HG03442 (cell line): ENCODE results near the gene RBM19.

ENCODE experiments used
- ATAC-seq: cut with Tn5 transposase; IDR thresholded peaks from one replicate; pipeline ENCODE4 v1.9.1; 2021; ENCODE audit warnings: mild to moderate bottlenecking, moderate library complexity; ENCODE audit not compliant: unreplicated experiment

RBM19 gene

DNA sequence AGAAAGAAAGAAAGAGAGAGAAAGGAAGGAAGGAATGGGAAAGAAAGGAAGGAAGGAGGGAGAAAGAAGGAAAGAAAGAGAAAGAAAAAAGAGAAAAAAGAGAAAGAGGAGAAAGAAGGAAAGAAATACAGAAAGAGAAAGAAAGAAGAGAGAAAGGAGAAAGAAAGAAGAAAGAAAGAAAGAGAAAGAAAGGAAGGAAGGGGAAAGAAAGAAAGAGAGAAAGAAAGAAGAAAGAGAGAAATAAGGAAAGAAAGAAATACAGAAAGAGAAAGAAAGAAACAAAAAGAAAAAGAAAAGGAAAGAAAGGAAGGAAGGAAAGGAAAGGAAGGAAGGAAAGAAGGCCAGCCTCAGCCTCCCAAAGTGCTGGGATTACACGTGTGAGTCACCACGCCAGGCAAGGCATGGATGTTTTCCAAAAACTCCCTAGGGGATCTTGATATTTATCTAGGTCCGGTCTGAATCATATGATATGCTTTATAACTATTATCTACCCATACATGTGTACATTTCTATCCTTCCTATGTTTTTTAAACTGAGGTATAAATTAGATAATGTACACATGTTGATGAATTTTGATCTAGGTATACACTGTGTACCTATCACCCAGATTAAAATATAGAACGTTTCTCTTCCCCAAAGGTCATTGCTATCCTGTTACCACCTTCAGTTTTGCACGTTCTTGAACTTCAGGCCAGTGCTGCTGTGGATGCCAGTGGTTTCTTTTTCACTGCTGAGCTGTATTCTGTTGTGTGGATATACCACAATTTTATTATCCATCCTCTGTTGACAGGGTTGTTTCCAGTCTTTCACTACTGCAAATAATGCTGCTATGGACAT, 177.9 kb downstream of the RBM19 start:
- no peak for ATAC-seq

DNA sequence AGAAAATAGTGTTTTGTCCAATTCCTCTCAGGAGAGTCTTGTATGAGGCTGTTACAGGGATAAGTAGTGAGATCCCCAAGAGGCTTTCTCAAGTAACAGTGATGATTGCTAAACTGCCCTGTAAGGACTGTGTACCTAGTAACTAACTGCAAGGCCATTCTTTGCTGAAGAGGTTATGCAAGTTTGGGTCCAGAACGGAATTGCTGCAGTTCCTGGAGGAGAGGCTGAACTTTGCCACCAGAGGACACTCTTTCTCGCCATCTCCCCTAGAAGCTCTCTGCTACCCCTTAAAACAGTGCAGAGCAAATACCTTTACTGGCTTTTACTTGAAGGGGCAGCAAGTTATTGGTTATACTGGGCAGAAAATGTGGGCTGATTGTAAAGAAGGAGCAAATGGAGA, 180.0 kb downstream of the RBM19 start:
- no peak for ATAC-seq

DNA sequence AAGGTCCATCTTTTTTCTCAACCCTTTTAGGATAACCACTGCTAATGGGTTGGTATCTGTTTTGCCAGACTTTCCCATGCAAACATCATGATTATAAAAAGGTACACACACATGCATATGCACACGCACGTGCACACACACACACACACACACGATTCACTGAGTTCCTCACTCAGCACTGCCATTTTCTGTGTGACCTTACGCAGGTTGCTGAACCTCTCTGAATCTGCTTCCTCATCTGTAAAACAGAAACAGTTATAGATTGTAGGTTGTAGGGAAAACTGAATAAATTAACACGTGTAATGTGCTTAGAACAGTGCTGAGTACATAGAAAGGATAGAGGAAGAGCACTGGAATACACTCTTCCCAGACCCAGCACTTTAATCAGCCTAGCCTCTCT, 182.3 kb downstream of the RBM19 start:
- ATAC-seq: no peak

DNA sequence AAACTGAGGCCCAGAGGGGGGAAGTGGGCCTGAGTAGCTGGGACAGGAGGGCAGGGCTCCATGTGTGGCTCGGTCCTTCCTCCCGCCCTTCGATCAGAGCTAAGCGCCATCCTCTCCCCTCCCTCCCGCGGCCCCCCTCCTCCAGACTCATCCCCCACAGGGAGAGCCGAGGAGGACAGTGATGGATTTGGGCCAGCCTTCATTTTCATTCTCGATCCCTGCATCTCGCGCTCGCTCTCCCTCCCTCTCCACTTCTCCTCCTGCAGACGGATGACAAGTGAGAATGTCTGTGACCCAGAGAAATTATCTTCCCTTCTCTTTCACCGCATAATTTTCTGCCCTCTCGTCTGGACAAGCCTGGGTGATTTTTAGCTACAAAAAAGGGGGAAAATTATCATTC, 183.3 kb downstream of the RBM19 start:
- ATAC-seq: no peak

DNA sequence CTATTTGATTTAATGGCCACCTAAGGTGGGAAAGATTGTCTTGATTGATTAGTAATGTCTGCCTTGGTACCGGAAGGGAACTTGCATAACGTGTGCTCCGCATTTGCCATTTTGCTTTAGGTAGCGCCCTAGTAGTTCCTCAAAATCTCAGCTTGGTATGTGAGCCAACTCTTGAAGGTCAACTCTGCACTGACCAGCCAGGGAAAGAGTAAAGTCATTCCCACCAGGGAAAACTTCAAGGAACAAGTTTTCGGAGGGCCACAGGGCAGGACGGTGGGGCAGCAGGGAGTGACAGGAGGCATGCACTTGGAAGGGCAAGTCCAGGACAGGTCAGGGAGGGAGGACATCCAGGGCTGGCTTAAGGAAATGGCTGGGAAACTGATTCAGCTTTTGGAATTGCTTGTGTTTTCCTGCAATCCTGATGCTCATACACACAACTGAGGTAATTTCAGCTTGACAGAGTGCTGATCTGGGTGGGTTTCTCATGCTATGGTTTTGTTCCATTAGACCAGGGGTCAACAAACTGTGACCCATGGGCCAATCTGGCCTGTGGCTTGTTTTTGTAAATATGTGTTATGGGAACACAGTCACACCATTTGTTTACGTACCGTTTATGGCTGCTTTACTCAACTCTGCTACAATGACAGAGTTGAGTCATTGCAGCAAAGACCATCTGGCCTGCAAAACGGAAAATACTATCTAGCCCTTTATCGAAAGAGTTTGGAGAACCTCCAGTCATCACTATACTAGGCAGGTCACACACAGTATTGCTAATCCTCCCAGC, 184.5 kb downstream of the RBM19 start:
- no peak for ATAC-seq

DNA sequence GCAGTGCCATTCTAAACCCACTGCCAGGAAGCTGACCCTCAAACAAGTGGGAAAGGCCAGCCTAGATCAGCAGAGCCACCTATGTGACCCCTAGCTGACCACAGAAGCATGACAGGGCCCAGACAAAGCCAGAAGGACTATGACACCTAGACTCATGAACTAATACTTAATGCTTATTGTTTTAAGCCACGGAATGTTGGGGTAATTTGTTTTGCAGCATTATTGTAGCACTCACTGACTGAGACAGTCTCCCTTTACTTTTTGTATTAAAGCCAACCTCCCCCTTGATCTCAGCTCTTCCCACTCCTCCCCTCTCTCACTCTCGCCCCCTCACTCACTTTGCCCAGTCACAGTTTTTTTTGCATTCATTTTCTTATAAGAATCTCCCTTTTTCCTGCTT, 186.4 kb downstream of the RBM19 start:
- no peak for ATAC-seq

DNA sequence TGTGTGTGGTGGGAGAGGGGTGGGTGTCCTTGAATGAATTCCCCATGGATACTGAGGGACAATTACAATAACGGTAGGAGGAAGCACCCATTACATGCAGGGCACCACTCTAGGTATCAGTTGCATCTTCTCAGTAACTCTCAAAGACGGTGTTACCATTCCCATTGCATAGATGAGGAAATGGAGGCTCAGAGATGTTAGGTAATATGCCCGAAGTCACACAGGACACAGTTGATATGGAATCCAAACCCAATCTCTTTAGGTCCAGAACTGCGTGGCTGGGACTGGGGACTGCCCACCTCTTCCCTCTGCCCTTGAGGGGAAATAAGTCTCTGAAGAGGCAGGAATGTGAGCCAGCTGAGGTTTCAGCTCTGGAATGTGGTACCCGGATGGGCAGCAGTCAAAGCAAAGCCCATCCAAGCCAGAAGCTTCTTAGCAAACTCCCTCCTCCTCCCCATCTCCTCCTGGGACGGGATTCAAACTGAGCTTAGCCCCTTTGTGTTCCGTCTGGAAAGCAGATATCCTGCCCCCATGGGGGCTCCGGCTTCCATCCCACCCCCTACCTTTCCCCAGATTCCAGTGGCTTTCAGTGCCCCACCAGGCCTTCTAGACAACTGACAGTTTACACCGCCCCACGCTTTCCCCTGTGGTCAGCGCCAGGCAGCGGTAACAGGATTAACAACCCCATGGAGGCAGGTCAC, 187.5 kb downstream of the RBM19 start:
- no peak for ATAC-seq

DNA sequence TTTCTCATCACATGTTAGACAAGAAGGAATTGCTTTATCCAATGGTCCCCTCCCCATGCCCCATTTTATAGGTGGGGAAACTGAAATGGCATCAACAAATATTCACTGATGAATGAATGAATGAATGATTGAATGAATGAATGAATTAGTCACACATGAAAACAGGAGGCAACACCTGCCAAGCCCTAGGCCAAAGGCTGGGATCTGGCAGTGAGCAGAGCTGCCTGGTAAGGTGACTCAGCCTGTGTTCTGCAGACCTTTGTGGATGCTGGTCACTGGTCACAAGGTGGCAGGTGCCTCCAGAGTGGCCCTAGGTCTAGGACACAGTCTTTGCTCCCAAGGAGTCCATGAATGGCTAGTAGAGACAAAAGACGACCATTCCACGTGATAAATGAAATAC, 188.4 kb downstream of the RBM19 start:
- ATAC-seq: no peak

DNA sequence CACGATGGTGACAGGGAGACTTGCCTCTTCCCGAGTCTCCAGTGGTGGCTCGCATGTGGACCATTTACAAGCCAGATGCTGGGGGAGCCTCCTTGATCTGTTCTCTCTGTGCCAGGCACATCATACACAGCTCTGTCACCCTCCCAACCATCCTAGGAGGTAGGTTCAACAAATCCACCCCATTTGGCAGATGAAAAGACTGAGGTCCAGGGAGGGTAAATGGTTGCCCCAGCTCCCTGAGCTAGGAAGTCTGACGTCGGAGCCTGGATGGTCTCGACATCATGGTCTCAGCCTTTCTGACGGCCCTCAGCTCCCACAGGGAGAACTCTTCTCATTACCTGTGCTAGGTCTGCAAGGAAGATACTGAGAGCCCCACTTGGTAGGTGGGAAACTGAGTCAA, 189.6 kb downstream of the RBM19 start:
- ATAC-seq: no peak

DNA sequence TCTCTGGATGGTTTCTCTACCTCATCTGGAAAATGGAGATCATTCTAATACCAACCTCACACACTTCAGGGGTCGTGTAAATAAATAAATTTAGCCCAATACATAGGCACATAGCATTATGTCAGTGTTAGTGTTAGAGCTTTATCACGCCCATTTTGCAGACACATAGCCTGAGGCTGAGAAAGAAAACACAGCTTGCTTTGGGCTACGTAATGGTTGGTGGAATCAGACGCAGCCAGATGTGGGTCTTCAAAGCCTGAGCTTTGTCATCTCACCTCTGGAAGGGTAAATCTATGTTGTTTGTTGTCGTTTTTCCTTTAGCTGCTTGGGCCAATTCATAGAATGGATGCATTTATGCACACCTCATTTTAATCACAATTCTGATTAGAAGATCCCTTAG, 191.6 kb downstream of the RBM19 start:
- no peak for ATAC-seq

DNA sequence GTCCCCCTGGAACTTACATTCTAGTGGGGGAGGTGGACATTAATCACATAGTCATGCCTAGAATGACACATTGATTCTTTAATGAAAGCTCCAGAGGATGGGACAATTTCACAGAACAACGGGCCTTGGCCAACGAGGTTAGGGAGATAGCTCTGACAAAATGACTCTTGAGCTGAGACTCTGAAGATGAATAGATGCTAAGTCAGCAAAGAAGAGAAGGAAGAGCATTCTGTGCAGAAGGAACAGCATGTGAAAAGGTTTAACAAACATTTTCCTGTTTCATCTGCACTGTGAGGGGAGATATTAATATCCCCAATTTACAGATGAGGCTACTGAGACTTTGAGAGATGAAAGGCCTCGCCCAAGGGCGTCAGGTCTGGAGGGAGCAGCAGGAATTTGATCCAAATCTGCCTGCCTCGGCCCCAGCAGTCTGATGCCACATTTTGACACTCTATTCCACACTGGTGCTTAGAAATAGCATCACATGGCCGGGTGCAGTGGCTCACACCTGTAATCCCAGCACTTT, 193.6 kb downstream of the RBM19 start:
- no peak for ATAC-seq

DNA sequence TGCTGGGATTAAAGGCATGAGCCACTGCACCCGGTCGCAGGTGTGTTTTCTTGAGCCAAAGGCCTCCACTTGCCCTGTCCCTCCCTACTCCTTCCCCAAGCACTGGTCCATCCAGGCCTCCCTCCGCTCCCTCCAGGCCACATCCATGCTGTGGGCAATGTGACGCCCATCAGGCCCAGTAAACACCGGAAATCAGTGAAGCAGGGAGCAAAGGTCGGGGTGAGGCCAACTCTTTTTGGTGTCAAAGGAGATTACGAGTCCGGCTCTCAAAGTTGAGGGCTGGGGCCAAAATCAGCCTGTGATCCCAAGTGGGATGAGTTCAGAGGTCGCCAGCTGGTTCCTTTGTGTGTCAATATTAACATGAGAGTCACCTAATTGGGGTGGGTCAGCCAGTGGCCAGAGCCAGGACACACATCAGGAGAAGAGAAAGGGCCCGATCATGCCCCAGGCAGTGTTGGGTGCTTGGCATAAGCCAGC, 195.7 kb downstream of the RBM19 start:
- ATAC-seq: no peak

DNA sequence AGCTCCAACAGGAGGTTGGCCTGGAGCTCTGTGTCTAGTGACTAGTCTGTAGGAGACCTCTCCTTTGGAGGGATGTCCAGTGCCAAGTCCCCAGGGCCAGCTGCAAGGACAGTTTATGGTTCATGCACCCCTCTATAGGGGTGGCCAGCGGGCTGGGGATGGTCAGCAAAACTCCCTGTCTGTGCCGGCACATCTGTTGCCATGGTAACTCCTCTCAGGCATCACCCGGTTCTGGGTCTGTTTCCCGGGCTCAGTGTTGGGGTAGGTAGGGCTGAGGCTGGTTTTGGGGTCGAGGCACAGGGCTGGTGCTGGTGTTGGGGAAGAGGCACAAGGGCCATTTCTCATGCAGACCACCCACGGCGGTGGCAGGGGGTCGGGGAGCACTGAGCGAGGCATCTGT, 196.8 kb downstream of the RBM19 start:
- no peak for ATAC-seq

DNA sequence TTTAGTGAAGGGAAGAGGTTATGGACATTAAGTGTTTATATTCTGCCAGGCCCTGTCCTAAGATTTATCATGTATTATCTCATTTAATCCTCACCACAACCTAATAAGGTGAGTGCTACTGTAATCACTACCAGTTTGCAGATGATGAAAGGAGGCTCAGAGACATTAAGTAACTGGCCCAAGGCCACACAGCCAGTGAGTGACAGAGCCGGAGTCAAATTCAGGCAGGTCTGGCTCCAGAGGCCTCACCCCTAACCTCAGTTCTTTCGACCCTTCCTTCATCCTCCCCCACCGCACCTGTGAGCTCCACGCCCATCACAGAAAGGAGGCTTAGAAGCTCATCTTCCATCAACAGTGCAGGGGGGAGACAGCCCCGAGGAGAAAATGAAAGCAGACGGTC, 197.3 kb downstream of the RBM19 start:
- ATAC-seq: no peak

DNA sequence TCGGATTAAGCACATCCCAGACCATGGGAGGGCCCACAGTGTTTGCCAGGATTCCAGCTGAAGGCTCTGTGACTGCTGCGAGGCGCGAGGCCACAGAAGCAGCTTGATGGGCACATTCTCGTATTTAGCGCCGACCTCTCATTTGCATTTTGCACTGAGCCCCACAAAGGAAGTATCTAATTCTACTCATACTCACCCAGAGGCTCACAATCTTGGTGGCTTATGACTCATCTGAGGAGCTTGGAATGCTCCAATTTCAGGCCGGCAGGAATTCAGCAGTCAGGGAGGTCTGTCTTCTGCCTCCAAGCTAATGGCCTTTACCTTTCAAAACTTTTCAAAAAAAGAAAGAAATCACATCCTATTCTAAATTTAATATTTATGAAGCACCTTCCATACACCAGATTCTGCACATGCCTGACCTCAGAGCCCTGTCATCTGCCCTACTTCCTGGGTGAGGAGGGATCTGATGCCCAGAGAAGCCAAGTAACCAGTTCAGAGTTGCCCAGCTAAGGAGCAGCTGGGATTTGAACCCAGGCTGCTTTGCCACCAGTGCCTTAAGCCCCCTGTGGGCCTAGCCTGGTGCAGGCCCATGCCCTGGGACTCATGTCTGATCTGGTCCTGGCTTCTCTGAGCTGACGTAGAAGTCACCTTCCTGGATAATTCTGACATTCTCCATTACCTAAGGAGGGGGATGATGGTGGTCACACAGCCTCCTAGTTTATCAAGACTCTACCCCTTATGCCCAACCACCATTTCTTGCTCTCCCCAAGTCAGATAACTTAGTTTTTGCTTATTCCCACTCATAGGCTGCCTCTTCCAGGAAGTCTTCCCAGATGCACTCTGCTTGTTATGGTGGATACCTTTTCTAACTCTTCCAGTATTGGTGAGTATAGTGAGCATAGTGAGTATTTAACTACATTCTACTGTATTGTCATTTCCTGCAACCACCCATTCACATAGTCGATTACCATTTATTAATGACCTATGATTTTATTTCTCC, 198.9 kb downstream of the RBM19 start:
- no peak for ATAC-seq
